PC-9 (cell line): ENCODE measurements around the gene AGAP1. TPM values are rescaled to one million over a fixed set of nuclear protein-coding genes. Genes with fewer than 3 reads are reported as not detected.

Source experiments
- BruUV-seq: library from RNA; stranded (reverse); fragments of 400-500 nt; replicated peaks from 2 replicates; lab custom pipeline; 2021; lab: Mats Ljungman, UMichigan
- CTCF ChIA-PET: fragments of 300-600 bp; sonication (Branson Sonifier 250); formaldehyde crosslinking; loops from one replicate; lab custom pipeline; 2022; ENCODE audit warnings: antibody characterized with exemption; lab: Charles Lee
- POLR2A ChIA-PET: fragments of 300-600 bp; sonication (Branson Sonifier 250); formaldehyde crosslinking; loops from one replicate; lab custom pipeline; 2022; ENCODE audit warnings: antibody characterized with exemption; ENCODE audit not compliant: unreplicated experiment; lab: Charles Lee
- DNase-seq, 2 experiments: peaks; one replicate each; pipeline versions ENCODE4 v3.0.0 to v3.0.0-alpha.2; 2015 to 2022; ENCODE audit warnings: mixed read lengths in 1 of 2
- H2AFZ ChIP-seq: fragments of 200-600 bp; sonication (generic); 2 replicates; pipeline ENCODE4 v1.8.1; 2017; ENCODE audit warnings: antibody characterized with exemption
- H3F3A ChIP-seq: fragments of 200-600 bp; sonication (generic); 2 replicates; pipeline ENCODE4 v1.8.1; 2017; ENCODE audit warnings: antibody characterized with exemption, mild to moderate bottlenecking, low read depth; ENCODE audit not compliant: insufficient read depth
- H3K27ac ChIP-seq: fragments of 200-600 bp; sonication (generic); 2 replicates; pipeline ENCODE4 v1.6.1; 2016; ENCODE audit warnings: mixed run types
- H3K27me3 ChIP-seq: fragments of 200-600 bp; sonication (generic); 2 replicates; pipeline ENCODE4 v1.6.1; 2016; ENCODE audit warnings: low read depth, mixed run types; ENCODE audit not compliant: insufficient read depth
- H3K36me3 ChIP-seq: fragments of 200-600 bp; sonication (generic); 2 replicates; pipeline ENCODE4 v1.6.1; 2016; ENCODE audit warnings: low read depth, mixed run types
- H3K4me1 ChIP-seq: fragments of 200-600 bp; sonication (generic); replicated peaks from 2 replicates; pipeline ENCODE4 v1.6.1; 2016; ENCODE audit warnings: mixed run types; ENCODE audit not compliant: insufficient read depth
- H3K4me2 ChIP-seq: fragments of 200-600 bp; sonication (generic); 2 replicates; pipeline ENCODE4 v1.6.1; 2017; ENCODE audit warnings: mixed run types
- H3K4me3 ChIP-seq: fragments of 200-600 bp; sonication (generic); 2 replicates; pipeline ENCODE4 v1.6.1; 2016; ENCODE audit warnings: mixed run types
- H3K79me2 ChIP-seq: fragments of 200-600 bp; sonication (generic); 2 replicates; pipeline ENCODE4 v1.6.1; 2017; ENCODE audit warnings: low read depth, mixed run types
- H3K9me2 ChIP-seq: fragments of 200-600 bp; sonication (generic); 2 replicates; pipeline ENCODE4 v1.8.1; 2017; ENCODE audit warnings: mild to moderate bottlenecking; ENCODE audit not compliant: insufficient read depth
- H3K9me3 ChIP-seq: fragments of 200-600 bp; sonication (generic); 2 replicates; pipeline ENCODE4 v1.8.1; 2016; ENCODE audit warnings: low read depth; ENCODE audit not compliant: insufficient read depth
- H4K20me1 ChIP-seq: fragments of 200-600 bp; sonication (generic); 2 replicates; pipeline ENCODE4 v1.8.1; 2017; ENCODE audit not compliant: insufficient read depth
- EZH2 ChIP-seq: fragments of 200-600 bp; sonication (generic); IDR thresholded peaks from 2 replicates; pipeline ENCODE4 v1.8.0; 2017; ENCODE audit warnings: antibody characterized with exemption, low read depth
- intact Hi-C: fragments of 100-400 bp; cut with micrococcal nuclease; formaldehyde crosslinking; loops from one replicate; pipeline ENCODE4 v1.10.0; 2022; ENCODE audit not compliant: unreplicated experiment
- total RNA-seq: library from RNA; stranded (reverse); gene quantifications from 2 replicates; pipeline ENCODE4 v1.2.3, GENCODE V29; 2021
- TF ChIP-seq, protein P1 (sequence below): fragments of 200-600 bp; sonication (generic); conservative IDR thresholded peaks from 2 replicates; pipeline ENCODE4 v1.6.1; 2017; ENCODE audit warnings: mixed run types, antibody characterized with exemption, mild to moderate bottlenecking, moderate library complexity

Gene AGAP1
- total RNA-seq, 1 experiment from 2014 or later, result 91.4 TPM

- Histone ChIP-seq H3K4me2 (no peak overlapping the region), H4K20me1 (no peaks in the 10 kb centered on the region; the same call in 1 of the 2 replicates), H3K36me3 (peaks cover 11% of the 10 kb centered on the region), H3K9me3 (no peaks in the 10 kb centered on the region; the same call in 1 of the 2 replicates), H3K4me3 (no peak overlapping the region), H3K27me3 (no peaks in the 10 kb centered on the region), H3F3A (no peaks in the 10 kb centered on the region), H3K27ac (no peak overlapping the region), H2AFZ (no peak overlapping the region), H3K9me2 (no peaks in the 10 kb centered on the region), H3K79me2 (no peaks in the 10 kb centered on the region), H3K4me1 (no peaks in the 10 kb centered on the region)
- TF ChIP-seq, protein P1, sequence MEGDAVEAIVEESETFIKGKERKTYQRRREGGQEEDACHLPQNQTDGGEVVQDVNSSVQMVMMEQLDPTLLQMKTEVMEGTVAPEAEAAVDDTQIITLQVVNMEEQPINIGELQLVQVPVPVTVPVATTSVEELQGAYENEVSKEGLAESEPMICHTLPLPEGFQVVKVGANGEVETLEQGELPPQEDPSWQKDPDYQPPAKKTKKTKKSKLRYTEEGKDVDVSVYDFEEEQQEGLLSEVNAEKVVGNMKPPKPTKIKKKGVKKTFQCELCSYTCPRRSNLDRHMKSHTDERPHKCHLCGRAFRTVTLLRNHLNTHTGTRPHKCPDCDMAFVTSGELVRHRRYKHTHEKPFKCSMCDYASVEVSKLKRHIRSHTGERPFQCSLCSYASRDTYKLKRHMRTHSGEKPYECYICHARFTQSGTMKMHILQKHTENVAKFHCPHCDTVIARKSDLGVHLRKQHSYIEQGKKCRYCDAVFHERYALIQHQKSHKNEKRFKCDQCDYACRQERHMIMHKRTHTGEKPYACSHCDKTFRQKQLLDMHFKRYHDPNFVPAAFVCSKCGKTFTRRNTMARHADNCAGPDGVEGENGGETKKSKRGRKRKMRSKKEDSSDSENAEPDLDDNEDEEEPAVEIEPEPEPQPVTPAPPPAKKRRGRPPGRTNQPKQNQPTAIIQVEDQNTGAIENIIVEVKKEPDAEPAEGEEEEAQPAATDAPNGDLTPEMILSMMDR, result no peak
- no peak for TF ChIP-seq EZH2
- no TSS peak for BruUV-seq
- intact Hi-C loops, result no loop called here
- DNase-seq, result peak in 1 of 2 experiments; percentile 20
- ChIA-PET CTCF (no interaction called here), POLR2A (no interaction called here)
Measured at GRCh38 chr2:235940330-235940729, 446.5 kb downstream of the AGAP1 start.

DNA sequence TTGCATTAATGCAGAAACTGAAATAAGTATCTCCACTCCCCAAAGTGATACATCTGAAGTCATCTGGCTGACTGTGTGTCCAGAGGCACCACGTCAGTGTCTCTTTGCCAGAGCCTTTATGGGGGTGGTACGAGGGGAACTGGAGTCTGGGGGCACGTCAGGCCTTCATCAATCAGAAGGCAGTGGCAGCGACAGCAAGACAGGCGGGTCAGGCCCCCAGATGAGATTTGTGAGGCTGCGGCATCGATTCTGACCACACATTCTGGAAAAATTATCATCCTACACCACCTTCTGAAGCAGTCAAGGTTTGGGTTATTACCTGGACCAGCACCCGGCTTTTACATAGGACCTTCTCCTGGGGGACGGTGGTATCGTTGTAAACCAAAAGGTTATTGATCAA is 450.7 kb downstream of the AGAP1 start:
- no peaks in the 10 kb centered on the region for H3K36me3 ChIP-seq
- H3K9me3 ChIP-seq, result no peaks in the 10 kb centered on the region
- no peaks in the 10 kb centered on the region for H3K9me2 ChIP-seq
- no peak for DNase-seq
- H3K27me3 ChIP-seq, result no peaks in the 10 kb centered on the region
- ChIA-PET POLR2A (no interaction called here), CTCF (no interaction called here)
- no peaks in the 10 kb centered on the region for H3F3A ChIP-seq
- no peak overlapping the region for H3K4me2 ChIP-seq
- no peak overlapping the region for H3K27ac ChIP-seq
- no peaks in the 10 kb centered on the region for H3K4me1 ChIP-seq
- no TSS peak for BruUV-seq
- TF ChIP-seq, protein P1, result no peak
- no peak for TF ChIP-seq EZH2
- H3K79me2 ChIP-seq, result no peaks in the 10 kb centered on the region
- intact Hi-C loops, result no loop called here
- no peak overlapping the region for H3K4me3 ChIP-seq
- peaks cover 13% of the 10 kb centered on the region for H4K20me1 ChIP-seq
- H2AFZ ChIP-seq, result no peak overlapping the region

- DNase-seq, result no peak
- no peaks in the 10 kb centered on the region for H3K79me2 ChIP-seq
- CTCF ChIA-PET, result interaction anchor here (0.6 kb wide), 1 partner anchor 230 kb away, joined by 3 read pairs; no protein-coding TSS in a partner anchor
Measured at GRCh38 chr2:235945608-235946140, 451.8 kb downstream of the AGAP1 start.

More at GRCh38 chr2:235945608-235946140, 451.8 kb downstream of the AGAP1 start:
- POLR2A ChIA-PET, result interaction anchor here (0.6 kb wide), 1 partner anchor 169 kb away, joined by 5 read pairs; no protein-coding TSS in a partner anchor
- Histone ChIP-seq H4K20me1 (peaks cover 13% of the 10 kb centered on the region), H3F3A (no peaks in the 10 kb centered on the region; the same call in 1 of the 2 replicates), H3K27me3 (no peaks in the 10 kb centered on the region), H3K27ac (no peak overlapping the region), H3K9me2 (no peaks in the 10 kb centered on the region), H3K36me3 (no peaks in the 10 kb centered on the region), H3K4me2 (no peak overlapping the region), H3K9me3 (no peaks in the 10 kb centered on the region), H2AFZ (no peak overlapping the region), H3K4me1 (no peaks in the 10 kb centered on the region), H3K4me3 (no peak overlapping the region)
- TF ChIP-seq EZH2, result no peak
- TF ChIP-seq, protein P1, result no peak
- no TSS peak for BruUV-seq
- intact Hi-C loops, result no loop called here
